ENCODE results near the gene BCKDK.

BCKDK gene

GRCh38 chr16:31130899-31131298 lies 22.7 kb downstream of the BCKDK start:
- Histone ChIP-seq H3K4me3 (ENCODE audit: low read length) (no peak overlapping the region), H3K36me3 (ENCODE audit: control insufficient read depth, low read length) (peaks cover 18% of the 10 kb centered on the region), H3K27ac (ENCODE audit: low read depth, low read length) (no peak overlapping the region), H3K79me2 (ENCODE audit: control insufficient read depth, low read length) (no peaks in the 10 kb centered on the region), H3K9me3 (ENCODE audit: control insufficient read depth, insufficient read depth, low read length) (no peaks in the 10 kb centered on the region), H4K20me1 (ENCODE audit: control insufficient read depth, insufficient read depth, low read depth, low read length) (no peaks in the 10 kb centered on the region), H3K9me2 (replicated peaks; ENCODE audit: control insufficient read depth, low read length) (no peaks in the 10 kb centered on the region), H3K4me2 (ENCODE audit: low read length) (no peak overlapping the region), H3F3A (ENCODE audit: control insufficient read depth, insufficient read depth) (no peaks in the 10 kb centered on the region), H3K4me1 (ENCODE audit: control insufficient read depth, low read length) (no peaks in the 10 kb centered on the region), H3K27me3 (ENCODE audit: control insufficient read depth, low read length) (no peaks in the 10 kb centered on the region)
- TF ChIP-seq, protein P1, sequence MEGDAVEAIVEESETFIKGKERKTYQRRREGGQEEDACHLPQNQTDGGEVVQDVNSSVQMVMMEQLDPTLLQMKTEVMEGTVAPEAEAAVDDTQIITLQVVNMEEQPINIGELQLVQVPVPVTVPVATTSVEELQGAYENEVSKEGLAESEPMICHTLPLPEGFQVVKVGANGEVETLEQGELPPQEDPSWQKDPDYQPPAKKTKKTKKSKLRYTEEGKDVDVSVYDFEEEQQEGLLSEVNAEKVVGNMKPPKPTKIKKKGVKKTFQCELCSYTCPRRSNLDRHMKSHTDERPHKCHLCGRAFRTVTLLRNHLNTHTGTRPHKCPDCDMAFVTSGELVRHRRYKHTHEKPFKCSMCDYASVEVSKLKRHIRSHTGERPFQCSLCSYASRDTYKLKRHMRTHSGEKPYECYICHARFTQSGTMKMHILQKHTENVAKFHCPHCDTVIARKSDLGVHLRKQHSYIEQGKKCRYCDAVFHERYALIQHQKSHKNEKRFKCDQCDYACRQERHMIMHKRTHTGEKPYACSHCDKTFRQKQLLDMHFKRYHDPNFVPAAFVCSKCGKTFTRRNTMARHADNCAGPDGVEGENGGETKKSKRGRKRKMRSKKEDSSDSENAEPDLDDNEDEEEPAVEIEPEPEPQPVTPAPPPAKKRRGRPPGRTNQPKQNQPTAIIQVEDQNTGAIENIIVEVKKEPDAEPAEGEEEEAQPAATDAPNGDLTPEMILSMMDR (IDR thresholded peaks at IDR 0.05; ENCODE audit: low read depth, low read length, poor library complexity, severe bottlenecking): no peak
- no peak for TF ChIP-seq EZH2phosphoT487 (IDR thresholded peaks at IDR 0.05; ENCODE audit: borderline replicate concordance, low read length)

- Histone ChIP-seq H3K4me1 (ENCODE audit: control insufficient read depth, low read length) (no peaks in the 10 kb centered on the region), H3K79me2 (ENCODE audit: control insufficient read depth, low read length) (no peaks in the 10 kb centered on the region), H3K4me2 (ENCODE audit: low read length) (no peak overlapping the region), H4K20me1 (ENCODE audit: control insufficient read depth, insufficient read depth, low read depth, low read length) (no peaks in the 10 kb centered on the region), H3K9me3 (ENCODE audit: control insufficient read depth, insufficient read depth, low read length) (no peaks in the 10 kb centered on the region), H3F3A (ENCODE audit: control insufficient read depth, insufficient read depth) (no peaks in the 10 kb centered on the region), H3K27me3 (ENCODE audit: control insufficient read depth, low read length) (no peaks in the 10 kb centered on the region), H3K4me3 (ENCODE audit: low read length) (no peak overlapping the region), H3K36me3 (ENCODE audit: control insufficient read depth, low read length) (peaks cover 18% of the 10 kb centered on the region), H3K9me2 (replicated peaks; ENCODE audit: control insufficient read depth, low read length) (no peaks in the 10 kb centered on the region), H3K27ac (ENCODE audit: low read depth, low read length) (no peak overlapping the region)
- TF ChIP-seq, protein P1 (IDR thresholded peaks at IDR 0.05; ENCODE audit: low read depth, low read length, poor library complexity, severe bottlenecking): no peak
- no peak for TF ChIP-seq EZH2phosphoT487 (IDR thresholded peaks at IDR 0.05; ENCODE audit: borderline replicate concordance, low read length)
Observed at GRCh38 chr16:31131416-31131815, 23.2 kb downstream of the BCKDK start.

DNA sequence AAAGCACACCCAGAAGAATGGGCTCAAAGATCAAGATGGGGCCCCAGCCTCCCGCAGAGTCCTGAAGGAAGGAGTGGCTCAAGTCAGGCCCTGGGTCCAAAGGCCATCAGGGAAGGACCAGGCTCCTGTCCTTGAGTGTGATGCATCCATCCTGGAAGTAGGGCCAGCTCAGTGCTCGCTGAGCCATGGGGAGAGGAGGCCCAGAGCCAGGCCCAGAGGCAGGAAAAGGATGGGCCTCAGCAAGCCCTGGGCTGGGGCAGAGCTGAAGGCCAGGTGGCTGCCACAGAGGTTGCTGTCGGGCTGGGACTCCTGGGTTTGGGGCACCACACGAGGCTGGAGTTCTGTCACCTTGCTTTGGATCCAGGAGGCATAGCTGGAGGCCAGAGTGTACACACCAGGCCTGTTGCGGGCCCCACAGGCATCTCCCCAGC lies 23.7 kb downstream of the BCKDK start:
- H3K4me3 ChIP-seq (ENCODE audit: low read length): no peak overlapping the region
- no peaks in the 10 kb centered on the region for H3K27me3 ChIP-seq (ENCODE audit: control insufficient read depth, low read length)
- no peaks in the 10 kb centered on the region for H3K79me2 ChIP-seq (ENCODE audit: control insufficient read depth, low read length)
- no peaks in the 10 kb centered on the region for H3K4me1 ChIP-seq (ENCODE audit: control insufficient read depth, low read length)
- H3K9me2 ChIP-seq (replicated peaks; ENCODE audit: control insufficient read depth, low read length): no peaks in the 10 kb centered on the region
- no peak overlapping the region for H3K27ac ChIP-seq (ENCODE audit: low read depth, low read length)
- H3K36me3 ChIP-seq (ENCODE audit: control insufficient read depth, low read length): peaks cover 18% of the 10 kb centered on the region
- no peak overlapping the region for H3K4me2 ChIP-seq (ENCODE audit: low read length)
- no peaks in the 10 kb centered on the region for H3K9me3 ChIP-seq (ENCODE audit: control insufficient read depth, insufficient read depth, low read length)
- no peaks in the 10 kb centered on the region for H4K20me1 ChIP-seq (ENCODE audit: control insufficient read depth, insufficient read depth, low read depth, low read length)
- H3F3A ChIP-seq (ENCODE audit: control insufficient read depth, insufficient read depth): no peaks in the 10 kb centered on the region
- TF ChIP-seq, protein P1 (IDR thresholded peaks at IDR 0.05; ENCODE audit: low read depth, low read length, poor library complexity, severe bottlenecking): no peak
- no peak for TF ChIP-seq EZH2phosphoT487 (IDR thresholded peaks at IDR 0.05; ENCODE audit: borderline replicate concordance, low read length)
